Measurements from ENCODE around the gene CABP7.
"Not testable (repeated sequence)": the region's sequence is repeated elsewhere in the genome, so short reads cannot be mapped to it uniquely, and the experiment has no call there.

Gene CABP7

DNA sequence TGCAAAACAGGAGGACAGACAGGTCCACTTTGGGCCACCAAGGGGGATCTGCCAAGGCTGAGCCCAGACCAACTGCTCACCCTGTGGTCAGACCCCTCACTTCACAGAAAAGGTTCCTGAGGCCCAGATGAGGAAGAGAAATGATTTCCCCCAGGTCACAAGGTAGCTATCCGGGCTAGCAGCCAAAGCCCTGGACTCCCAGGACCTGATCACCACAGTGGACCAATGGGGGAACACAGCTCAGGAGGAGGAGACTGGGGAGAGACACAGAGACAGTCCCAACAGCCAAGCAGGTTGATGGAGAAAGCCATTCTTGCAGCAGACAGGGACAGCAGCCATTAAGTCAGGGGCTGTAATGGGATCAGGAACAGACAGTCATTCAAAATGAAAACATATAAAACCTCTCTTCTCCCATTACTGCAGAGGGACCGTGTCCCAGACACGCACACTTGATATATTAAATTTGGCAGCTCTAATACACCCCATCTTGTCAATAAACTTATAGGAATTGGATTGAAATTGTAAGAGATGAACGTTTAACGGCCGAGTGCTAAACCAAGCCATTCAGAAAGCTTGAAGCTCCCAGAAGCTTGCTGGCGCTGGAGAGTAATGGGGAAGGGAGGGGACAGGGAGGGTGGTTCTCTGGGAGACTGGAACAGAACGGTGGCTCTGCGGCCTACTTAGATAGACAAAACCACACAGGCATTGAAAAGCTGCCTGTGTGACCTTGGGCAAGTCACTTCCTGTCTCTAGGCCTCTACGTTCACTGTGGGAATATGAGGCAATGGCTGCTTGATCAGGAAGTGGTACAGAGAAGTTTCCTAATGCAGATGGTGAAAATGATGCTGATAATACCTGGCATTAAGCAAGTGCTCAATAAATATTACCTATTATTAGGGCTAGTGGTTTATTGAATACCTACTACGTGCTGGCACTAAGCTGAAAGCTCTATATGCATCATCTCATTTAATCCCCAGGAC is 31.0 kb downstream of the CABP7 start:
- no peak for DNase-seq

DNA sequence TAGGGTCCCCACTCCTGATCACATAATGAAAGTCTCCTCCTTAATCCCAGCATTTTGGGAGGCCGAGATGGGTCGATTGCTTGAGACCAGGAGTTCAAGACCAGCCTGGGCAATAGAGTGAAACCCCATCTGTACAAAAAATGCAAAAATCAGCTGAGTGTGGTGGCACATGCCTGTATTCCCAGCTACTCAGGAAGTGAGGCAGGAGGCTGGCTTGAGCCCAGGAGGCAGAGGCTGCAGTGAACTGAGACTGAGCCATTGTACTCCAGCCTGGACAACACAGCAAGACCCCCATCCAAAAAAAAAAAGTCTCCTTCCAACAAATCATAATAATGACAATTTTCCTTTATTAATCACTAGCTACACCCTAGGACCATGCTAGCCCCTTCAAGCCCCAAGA is 31.9 kb downstream of the CABP7 start:
- DNase-seq: no peak

DNA sequence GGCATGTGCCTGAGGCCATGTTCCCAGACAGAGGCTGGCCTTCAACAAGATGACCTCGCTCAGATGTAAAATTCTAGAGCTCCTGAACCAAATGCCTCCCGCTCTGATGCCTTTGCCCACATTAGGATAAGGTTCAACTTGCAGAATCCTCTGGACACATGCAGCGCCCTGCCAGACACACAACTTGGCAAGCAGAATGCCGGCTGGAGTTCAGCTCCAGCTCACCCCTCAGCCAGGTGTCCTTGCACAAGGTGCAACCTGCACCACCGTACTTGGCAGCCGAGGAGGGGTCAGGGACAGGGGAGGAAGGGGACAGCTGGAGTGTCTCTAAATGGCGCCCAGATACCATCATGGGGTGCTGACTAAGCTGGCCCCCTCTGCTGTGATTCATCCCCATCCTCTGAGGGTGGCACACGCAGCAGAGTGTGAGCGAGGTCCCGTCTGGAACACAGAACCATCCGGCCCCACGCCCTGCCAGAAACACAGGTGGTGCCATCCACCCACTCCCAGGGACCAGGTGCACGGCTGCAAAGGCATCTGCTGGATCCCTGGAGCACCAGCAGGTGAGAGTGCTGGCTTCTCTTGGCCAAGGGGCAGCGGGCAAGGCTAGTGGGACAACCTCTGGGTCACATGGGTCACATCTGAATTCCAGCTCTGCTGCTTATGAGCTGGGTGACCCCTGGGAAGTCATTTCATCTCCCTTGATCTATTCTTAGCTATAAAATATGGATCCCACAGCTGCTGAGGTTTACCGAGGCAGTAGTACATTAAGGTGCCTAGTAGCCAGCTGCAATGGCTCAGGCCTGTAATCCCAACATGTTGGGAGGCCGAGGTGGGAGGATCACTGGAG is 34.2 kb downstream of the CABP7 start:
- DNase-seq: no peak

DNA sequence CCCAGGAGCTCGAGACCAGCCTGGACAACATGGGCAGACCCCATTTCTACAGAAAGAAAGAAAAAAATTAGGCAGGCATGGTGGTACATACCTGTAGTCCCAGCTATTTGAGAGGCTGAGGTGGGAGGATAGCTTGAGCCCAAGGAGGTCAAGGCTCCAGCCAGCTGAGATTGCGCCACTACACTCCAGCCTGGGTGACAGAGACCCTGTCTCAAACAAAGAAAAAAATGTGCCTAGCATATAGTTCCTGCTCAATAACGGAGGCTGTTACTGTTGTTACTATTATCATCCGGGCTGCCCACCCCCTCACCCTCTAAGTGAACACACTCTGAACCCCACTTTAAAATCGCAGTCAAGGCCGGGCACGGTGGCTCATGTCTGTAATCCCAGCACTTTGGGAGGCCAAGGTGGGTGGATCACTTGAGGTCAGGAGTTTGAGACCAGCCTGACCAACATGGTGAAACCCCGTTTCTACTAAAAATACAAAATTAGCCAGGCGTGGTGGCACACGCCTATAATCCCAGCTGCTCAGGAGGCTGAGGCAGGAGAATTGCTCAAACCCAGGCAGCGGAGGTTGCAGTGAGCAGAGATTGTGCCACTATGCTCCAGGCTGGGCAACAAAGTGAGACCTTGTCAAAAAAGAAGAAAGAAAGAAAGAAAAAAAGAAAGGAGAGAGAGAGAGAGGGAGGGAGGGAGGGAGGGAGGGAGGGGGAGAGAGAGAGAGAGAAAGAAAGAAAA is 35.0 kb downstream of the CABP7 start:
- DNase-seq: not testable (repeated sequence)

DNA sequence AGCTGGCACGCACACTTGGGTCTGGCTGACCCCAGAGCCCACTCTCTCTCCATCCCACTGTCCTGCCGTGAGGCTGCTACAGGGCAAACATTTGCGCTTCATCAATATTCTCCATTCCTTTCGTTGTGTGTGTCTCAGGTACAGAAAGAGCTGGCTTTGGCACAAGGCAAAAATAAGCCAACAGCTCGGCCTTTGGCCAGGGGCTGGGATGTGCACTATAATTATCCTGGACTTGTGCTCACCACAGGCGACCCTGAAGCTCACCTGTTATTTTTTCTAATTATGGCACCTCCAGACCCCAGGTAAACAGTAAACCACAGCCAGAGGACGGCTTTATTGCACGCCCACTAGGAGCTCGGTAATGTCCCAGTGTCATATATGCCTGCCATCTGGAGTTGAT is 36.1 kb downstream of the CABP7 start:
- no peak for DNase-seq

DNA sequence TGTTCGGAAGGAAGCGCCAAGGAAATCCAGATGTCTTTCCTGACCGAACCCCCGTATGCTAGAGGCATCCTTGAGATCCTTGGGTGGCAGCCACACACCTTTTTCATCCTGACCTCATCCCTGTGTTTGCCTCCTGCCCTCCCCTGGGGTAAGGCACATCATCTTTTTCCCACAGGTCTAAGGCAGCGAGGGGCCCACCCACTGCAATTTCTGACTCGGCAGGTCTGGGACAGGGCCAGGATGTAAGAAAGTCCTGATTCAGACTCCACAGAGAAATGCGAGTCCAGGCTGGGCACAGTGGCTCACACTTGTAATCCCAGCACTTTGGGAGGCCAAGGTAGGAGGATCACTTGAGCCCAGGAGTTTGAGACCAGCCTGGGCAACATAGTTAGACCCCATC is 36.5 kb downstream of the CABP7 start:
- no peak for DNase-seq

DNA sequence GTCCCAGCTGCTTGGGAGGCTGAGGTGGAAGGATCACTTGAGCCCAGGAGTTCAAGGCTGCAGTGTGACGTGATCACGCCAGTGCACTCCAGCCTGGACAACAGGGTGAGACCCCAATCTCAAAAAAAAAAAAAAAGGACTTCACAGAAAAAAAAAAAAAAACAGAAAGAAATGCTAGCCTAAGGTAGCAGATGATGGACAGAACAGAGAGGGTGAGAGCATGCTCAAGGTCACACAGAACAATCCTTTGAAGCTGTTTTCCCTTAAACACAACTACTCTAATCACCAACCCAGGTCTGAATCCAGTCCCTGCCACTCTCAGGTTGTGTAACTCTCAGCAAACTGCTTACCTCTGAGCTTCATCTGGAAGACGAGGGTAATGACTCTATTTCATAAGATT is 37.3 kb downstream of the CABP7 start:
- DNase-seq: no peak

DNA sequence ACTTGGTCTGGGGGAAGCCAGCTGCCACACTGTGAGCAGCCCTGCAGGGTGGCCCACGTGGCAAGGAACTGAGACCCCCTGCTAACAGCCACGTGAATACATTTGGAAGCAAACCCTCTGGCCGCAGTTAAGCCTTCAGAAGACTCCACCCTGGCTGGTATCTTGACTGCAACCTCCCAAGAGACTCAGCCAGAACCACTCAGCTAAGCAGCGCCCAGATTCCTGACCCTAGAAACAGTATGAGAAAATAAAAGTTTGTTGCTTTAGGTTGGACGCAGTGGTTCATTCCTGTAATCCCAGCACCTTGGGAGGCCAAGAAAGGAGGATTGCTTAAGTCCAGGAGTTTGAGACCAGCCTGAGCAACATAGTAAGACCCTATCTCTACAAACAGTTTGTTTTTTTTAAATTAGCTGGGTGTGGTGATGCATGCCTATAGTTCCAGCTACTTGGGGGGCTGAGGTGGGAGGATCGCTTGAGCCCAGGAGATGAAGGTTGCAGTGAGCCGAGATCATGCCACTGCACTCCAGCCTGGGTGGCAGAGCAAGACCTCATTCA is 38.3 kb downstream of the CABP7 start:
- no peak for DNase-seq

DNA sequence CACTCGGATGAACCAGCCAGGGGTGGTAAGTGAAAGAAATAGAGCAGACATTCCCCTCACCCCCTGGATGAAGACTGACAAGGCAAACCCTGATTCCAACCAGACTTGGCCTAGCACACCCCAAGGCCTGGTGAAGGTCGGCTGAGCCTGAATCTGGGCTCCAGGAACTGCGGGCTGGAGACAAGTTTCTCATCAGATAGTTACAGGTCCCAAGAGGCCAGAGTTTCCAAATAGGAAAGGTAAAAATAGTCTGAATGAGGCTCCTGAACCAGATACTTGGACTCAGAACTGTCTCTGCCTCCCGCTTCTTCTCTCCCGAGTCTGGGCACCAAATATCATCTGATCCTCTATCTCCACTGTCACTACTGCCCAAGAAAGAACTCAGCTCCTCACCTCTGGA is 39.2 kb downstream of the CABP7 start:
- no peak for DNase-seq

DNA sequence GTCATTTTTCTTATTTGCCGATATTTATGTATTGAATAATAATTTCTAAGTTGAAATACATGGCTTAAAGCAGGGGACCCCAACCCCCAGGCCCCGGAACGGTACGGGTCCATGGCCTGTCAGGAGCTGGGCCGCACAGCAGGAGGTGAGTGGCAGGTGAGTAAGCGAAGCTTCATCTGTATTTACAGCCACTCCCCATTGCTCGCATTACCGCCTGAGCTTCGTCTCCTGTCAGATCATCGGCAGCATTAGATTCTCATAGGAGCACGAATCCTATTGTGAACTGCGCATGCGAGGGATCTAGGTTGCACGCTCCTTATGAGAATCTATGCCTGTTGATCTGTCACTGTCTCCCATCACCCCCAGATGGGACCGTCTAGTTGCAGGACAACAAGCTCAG is 42.5 kb downstream of the CABP7 start:
- DNase-seq: no peak

DNA sequence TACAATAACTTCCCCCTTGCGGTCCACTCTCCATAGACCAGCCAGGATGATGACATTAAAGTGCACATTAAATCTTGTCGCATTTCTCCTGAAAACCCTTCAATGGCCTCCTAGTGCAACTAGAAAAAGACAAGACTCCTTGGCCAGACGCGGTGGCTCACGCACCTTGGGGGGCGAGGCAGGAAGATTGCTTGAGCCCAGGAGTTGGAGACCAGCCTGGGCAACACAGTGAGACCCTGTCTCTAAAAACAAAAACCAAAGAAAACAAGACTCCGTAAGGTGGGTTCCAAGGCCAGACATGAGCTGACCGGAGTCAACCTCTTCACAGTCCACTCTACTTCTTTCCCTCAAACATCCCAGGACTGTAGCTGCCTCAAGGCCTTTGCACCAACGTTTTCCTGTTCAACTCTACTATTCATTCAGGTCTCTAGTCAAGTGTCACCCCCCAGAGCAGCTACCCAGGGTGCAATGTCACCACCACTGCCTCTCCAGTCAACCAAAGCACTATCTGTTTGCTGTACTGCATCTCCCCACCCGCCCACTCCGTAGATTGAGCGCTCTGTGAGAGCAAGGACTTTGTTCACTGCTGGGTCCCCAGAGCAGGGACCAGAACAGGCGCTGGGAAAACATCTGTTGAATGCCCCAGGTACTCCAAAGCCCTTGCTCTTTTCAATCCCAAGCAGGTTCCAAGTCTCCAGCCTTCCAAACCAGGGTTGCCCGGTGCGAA is 46.3 kb downstream of the CABP7 start:
- DNase-seq: no peak

DNA sequence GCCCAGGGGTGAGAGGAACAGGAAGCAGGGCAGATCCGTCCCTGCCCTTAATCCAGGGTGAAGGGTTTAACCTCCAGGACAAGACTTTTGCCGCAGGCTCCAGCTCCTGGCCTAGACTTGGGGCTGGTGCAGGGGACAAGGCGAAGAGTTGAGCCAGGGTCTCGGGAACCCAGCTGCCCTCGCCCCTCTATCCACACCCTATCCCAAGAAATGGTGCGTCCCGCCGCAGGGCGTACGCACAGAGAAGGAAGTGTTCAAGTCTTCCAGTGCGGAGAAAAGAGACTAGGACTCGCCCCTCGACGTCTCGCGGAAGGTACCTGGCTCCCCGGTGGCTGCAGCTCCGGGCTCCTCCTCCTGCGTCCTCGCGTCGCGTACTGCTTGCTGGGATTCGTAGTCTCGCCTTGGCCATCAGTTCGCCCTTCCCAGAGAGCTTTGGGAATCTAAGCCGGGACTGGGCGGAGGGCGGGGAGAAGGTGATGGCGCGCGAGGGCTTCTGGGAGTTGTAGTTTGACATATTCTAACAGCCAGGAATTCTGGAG is 46.9 kb downstream of the CABP7 start, which contains the start of gene ZMAT5:
Gene ZMAT5 (minus strand): TSS at position 376 of the 539 bp plus-strand sequence. CDS start 18,463 bp downstream, outside the sequence.
- peak; percentile 87 for DNase-seq

DNA sequence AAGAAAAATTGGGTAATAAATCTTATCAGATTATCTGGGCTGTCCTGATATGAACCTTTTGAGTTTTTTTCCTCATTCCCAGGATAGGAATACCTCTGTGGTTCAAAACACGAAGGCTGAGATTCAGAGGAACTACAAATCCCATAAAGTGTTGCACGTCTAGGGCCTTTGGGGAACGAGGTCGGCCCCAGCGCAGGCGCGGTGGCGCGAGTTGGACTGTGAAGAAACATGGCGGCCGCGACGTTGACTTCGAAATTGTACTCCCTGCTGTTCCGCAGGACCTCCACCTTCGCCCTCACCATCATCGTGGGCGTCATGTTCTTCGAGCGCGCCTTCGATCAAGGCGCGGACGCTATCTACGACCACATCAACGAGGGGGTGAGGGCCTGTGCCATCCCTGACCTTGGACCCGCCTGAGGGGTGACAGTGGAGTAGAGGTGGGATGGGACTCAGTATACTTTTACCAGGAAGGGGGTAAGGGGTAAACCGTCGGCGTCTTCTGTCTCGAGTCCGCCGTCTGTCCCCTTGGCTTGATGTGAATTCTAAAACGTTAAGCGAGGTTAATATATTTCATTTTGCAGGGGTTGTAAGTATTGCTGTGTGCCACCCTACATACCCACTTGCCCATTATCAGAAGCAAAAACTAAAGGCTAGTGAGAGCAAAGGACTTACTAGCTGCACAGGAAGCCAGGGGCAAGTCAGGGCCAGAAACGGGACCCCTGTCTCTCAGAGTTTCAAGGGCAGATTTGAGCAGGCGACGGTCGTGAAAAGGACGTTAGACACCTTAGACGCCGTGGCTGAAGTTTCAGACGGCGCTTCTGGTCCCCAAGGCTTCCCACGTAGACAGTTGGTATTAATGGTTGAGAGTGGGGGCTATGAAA is 47.6 kb downstream of the CABP7 start, which contains the start of gene UQCR10:
Gene UQCR10 (plus strand): TSS at position 199 of the 881 bp plus-strand sequence. CDS start 30 bp downstream, at position 229.
- peak; percentile 87 for DNase-seq

DNA sequence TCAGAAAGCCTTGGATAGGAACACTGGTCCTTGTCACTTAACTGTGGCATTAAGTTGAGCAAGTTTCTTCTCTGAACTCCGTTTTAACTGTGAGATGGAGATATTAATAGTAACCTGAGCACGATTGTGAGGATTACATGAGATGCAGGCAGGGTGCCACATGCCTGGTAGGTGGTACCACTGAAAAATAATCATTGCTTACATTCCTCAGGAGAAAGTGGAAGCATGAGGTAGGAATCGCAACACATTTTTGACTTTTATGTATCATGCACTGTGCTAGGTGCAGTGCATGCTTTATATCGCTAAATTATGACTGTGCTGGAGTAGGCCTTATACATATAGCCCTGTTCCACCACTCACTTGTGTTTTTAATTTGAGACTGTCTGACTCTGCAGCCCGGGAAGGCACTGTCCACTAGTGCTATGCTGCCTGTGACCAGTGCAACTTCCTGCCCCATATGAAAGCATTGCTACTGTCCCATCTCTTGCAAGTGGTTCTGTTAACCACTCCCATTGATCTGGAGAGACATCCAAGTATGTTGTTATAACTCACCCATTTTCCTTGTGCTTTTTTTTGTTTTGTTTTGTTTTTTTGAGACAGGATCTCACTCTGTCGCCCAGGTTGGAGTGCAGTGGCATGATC is 48.4 kb downstream of the CABP7 start:
- DNase-seq: no peak

DNA sequence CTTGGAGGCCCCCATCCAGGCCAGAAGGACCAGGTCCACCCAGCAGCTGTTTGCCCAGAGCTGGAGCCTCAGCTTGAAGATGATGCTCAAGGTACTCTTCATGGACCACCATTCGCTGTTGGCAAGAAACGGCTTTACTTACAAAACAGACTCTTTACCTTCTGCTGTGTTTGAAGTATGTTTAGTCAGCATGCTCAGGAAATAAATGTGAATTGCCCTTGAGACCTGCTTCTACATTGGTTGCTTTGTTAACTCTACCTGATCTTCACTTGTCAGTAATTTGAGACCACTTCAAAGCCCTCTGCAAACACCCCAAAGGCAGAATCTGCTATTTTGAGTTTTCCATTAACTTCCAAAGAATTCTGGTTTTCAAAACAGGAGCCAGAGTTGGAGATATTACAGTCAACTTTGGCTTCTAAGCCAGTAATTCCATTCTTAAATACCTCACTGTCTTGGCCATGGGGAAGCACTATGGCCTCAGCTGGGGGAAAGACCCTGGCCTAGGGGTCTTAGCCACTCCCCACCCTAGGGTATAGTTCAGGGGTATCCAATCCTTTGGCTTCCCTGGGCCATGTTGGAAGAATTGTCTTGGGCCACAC is 50.0 kb downstream of the CABP7 start:
- DNase-seq: no peak

DNA sequence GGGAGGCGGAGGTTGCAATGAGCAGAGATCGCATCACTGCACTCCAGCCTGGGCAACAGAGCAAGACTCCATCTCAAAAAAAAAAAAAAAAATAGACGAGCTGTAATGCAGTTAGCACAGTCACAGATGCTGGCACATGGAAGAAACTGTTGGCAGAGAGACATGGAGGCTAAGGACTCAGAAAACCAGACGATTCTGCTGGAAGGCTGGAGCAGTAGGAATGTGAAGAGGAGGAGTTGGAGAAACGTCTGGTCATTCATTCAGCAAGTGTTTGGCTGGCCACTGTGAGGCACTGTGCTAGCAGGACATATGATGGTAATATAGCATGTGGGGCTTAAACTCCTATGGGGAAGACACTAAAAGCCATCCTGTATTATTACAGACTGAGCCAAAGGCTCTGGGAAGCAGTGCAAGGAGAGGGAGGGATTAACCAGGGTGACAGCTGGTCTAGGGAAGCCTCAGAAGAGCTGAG is 52.4 kb downstream of the CABP7 start:
- no peak for DNase-seq

DNA sequence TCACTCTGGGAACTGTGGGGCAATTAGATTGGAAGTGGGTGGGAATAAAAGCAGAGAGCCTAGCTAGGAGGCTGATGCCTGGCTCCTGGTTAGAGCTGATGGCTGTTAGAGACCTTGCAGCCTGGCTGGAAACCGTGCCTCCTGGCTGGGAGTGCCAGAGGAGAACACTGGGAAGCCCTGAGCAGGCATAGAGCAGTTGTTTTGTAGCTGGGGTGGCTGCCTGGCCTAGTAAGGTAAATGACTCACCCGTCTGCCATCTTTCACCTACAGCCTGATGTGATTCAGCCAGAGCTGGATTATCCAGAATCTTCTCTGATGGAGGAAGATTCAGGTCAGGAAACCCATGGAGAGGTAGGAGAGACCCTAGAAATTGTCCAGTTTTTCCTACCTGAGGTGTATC is 53.4 kb downstream of the CABP7 start:
- no peak for DNase-seq

DNA sequence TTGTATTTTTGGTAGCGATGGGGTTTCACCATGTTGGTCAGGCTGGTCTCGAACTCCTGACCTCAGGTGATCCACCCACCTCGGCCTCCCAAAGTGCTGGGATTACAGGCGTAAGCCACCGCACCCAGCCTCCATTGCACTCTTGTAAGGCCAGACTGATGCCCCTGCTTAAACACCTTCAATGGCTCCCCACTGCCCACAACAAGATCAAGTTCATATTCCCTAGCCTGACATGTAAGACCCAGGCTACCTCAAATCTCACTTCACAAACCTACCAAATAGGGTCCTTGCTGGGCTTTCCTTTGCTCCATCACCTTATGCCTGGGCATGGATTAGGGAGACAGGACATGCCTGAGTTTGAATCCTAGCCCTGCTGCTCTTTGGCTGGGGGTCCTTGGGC is 60.4 kb downstream of the CABP7 start:
- DNase-seq: no peak

Measured in NCI-H1417 treated with DMSO at 0.1 percent for 48 hours (cell line).